Right atrium auricular region (tissue), 2 donors: ENCODE results near the gene SPTBN1. TPM values are rescaled to one million over a fixed set of nuclear protein-coding genes. Genes with fewer than 3 reads are reported as not detected.

Experiments used
- DNase-seq: peaks from one replicate; pipeline ENCODE4 v3.0.0-alpha.2; 2019; ENCODE audit warnings: low spot score
- H3K27ac ChIP-seq, 2 donors: fragments of 200-600 bp; sonication (generic); 1 replicate in 1 of 2; 2 replicates in 1 of 2; pipeline ENCODE4 v1.5.1; 2016 to 2019
- H3K27me3 ChIP-seq, 2 donors: fragments of 200-600 bp; sonication (generic); one replicate each; pipeline versions ENCODE4 v1.5.1 to v1.6.0; 2017 to 2019
- H3K36me3 ChIP-seq: fragments of 200-600 bp; sonication (generic); one replicate; pipeline ENCODE4 v1.5.1; 2016
- H3K4me1 ChIP-seq, 2 donors: fragments of 200-600 bp; sonication (generic); one replicate each; pipeline versions ENCODE4 v1.5.1 to v1.6.0; 2017 to 2019
- H3K4me3 ChIP-seq, 2 donors: fragments of 200-600 bp; sonication (generic); 1 replicate in 1 of 2; 2 replicates in 1 of 2; pipeline ENCODE4 v1.5.1; 2017 to 2019; ENCODE audit warnings: mild to moderate bottlenecking in 1 of 2, moderate library complexity in 1 of 2
- H3K9me3 ChIP-seq, 2 donors: fragments of 200-600 bp; sonication (generic); one replicate each; pipeline ENCODE4 v1.5.1; 2019
- total RNA-seq, 2 donors: library from RNA; depleted of rRNA; stranded (reverse); fragments of >200 nt; gene quantifications; one replicate each; pipeline ENCODE4 v1.1.0, GENCODE V29; 2016
- TF ChIP-seq, protein P1 (sequence below), 2 donors: fragments of 200-600 bp; sonication (generic); IDR thresholded peaks; one replicate each; pipeline ENCODE4 v1.5.1; 2019; ENCODE audit warnings: antibody characterized with exemption in 2 of 2

SPTBN1 gene
- total RNA-seq, 2 donors from 2014 or later: 265 to 382 TPM

- H3K4me1 ChIP-seq: peaks cover 0 to 64% of the 10 kb centered on the region in 2 donors
- no peaks in the 10 kb centered on the region for H3K27me3 ChIP-seq
- TF ChIP-seq, protein P1, sequence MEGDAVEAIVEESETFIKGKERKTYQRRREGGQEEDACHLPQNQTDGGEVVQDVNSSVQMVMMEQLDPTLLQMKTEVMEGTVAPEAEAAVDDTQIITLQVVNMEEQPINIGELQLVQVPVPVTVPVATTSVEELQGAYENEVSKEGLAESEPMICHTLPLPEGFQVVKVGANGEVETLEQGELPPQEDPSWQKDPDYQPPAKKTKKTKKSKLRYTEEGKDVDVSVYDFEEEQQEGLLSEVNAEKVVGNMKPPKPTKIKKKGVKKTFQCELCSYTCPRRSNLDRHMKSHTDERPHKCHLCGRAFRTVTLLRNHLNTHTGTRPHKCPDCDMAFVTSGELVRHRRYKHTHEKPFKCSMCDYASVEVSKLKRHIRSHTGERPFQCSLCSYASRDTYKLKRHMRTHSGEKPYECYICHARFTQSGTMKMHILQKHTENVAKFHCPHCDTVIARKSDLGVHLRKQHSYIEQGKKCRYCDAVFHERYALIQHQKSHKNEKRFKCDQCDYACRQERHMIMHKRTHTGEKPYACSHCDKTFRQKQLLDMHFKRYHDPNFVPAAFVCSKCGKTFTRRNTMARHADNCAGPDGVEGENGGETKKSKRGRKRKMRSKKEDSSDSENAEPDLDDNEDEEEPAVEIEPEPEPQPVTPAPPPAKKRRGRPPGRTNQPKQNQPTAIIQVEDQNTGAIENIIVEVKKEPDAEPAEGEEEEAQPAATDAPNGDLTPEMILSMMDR (IDR thresholded peaks at IDR 0.05): no peak
- no peak overlapping the region for H3K27ac ChIP-seq
- no peak overlapping the region for H3K4me3 ChIP-seq
- H3K36me3 ChIP-seq: no peaks in the 10 kb centered on the region
- DNase-seq: no peak
- no peaks in the 10 kb centered on the region for H3K9me3 ChIP-seq
These were observed 54.8 kb downstream of the SPTBN1 start for GRCh38 chr2:54510916-54511315.

- DNase-seq: no peak
- H3K27ac ChIP-seq: no peak overlapping the region
These were observed 56.1 kb downstream of the SPTBN1 start for GRCh38 chr2:54512183-54512582.

DNA sequence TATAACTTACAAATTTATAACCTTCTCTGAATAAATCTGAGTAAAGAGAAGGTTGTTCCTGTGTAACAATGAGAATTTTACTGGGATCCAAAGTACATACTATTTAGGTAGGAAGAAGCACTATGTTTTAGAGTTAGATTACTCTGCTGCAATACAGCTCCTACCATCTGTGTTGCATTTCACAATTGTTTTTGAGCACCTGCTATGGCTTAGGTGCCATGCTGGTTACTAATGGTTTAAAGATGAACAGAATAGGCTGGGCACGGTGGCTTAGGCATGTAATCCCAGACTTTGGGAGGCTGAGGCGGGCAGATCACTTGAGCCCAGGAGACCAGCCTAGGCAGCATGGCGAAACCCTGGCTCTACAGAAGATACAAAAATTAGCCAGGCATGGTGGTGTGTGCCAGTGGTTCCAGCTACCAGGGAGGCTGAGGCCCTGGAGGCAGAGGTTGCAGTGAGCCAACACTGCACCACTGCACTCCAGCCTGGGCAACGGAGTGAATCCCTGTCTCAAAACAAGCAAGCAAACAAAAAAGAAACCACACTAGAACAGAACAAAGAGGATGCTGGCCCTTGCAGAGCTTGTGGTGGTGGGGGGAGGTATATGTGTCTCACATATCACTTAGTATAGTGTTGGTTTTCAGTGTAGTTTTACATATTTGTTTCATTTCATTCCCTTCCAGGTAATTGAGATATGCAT lies 56.7 kb downstream of the SPTBN1 start:
- Histone ChIP-seq H3K4me1 (peaks cover 0 to 70% of the 10 kb centered on the region in 2 donors), H3K36me3 (no peaks in the 10 kb centered on the region), H3K27me3 (no peaks in the 10 kb centered on the region), H3K27ac (no peak overlapping the region), H3K9me3 (no peaks in the 10 kb centered on the region), H3K4me3 (no peak overlapping the region)
- DNase-seq: no peak
- TF ChIP-seq, protein P1 (IDR thresholded peaks at IDR 0.05): no peak

More at GRCh38 chr2:54512183-54512582, 56.1 kb downstream of the SPTBN1 start:
- Histone ChIP-seq H3K4me1 (peaks cover 0 to 64% of the 10 kb centered on the region in 2 donors), H3K4me3 (no peak overlapping the region), H3K36me3 (no peaks in the 10 kb centered on the region), H3K9me3 (no peaks in the 10 kb centered on the region), H3K27me3 (no peaks in the 10 kb centered on the region)
- TF ChIP-seq, protein P1 (IDR thresholded peaks at IDR 0.05): no peak

DNA sequence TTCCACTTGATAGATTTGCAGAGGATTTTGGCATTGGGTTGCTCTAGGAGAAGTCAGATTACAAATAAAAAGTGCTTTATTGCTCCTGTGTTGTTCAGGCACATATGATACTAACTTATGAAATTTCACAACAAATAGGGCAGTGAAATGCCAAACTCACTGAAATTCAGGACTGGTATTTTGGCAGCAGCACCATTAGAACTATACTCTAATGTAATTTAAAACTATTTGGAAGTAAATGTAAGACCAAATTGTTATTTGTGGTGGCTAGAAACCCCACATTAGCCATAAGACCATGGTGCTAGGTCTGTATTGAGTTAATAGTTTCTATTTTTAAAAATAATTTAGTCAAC lies 57.2 kb downstream of the SPTBN1 start:
- Histone ChIP-seq H3K4me1 (peaks cover 0 to 68% of the 10 kb centered on the region in 2 donors), H3K27me3 (no peaks in the 10 kb centered on the region), H3K9me3 (no peaks in the 10 kb centered on the region), H3K27ac (no peak overlapping the region), H3K36me3 (no peaks in the 10 kb centered on the region), H3K4me3 (no peak overlapping the region)
- TF ChIP-seq, protein P1 (IDR thresholded peaks at IDR 0.05): no peak
- no peak for DNase-seq

DNA sequence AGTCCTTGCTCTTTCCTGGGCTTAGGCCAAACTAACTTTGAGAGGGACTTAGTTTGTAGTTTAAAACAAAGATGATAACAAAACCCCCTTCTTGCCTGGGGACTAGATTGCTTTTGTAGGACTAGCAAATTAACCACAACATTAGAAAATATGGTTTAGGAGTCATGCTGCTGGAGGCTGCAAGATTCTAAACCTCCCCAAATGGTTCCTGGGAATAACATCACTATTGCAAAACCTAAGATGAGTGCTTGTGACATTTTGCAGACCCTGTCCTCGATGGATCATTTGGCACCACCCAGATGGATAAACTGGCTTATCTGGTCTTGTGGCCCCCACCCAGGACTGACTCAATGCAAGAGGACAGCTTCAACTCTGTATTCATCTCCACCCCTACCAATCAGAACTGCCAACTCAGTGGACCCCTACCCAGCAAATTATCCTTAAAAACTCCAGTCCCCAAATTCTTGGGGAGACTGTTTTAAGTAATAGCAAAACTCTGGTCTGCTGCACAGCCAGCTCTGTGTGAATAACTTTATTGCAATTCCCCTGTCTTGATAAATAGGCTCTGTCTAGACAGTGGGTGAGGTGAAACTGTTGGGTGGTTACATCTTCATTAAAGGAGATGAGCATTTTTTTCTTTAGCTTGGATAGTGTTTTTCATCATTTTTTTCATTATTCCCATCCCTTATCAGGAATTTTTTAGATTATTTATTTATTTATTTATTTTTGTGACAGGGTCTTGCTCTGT lies 58.9 kb downstream of the SPTBN1 start:
- Histone ChIP-seq H3K4me1 (peaks cover 0 to 61% of the 10 kb centered on the region in 2 donors), H3K4me3 (no peak overlapping the region), H3K27me3 (no peaks in the 10 kb centered on the region), H3K36me3 (no peaks in the 10 kb centered on the region), H3K27ac (no peak overlapping the region), H3K9me3 (no peaks in the 10 kb centered on the region)
- no peak for DNase-seq
- TF ChIP-seq, protein P1 (IDR thresholded peaks at IDR 0.05): no peak
